OCI-LY7 (cell line): ENCODE data around the gene AMZ1. TPM values are rescaled to one million over a fixed set of nuclear protein-coding genes. Genes with fewer than 3 reads are reported as not detected.
"Not testable (repeated sequence)": the region's sequence is repeated elsewhere in the genome, so short reads cannot be mapped to it uniquely, and the experiment has no call there.

Source experiments
- BruUV-seq: library from RNA; stranded (reverse); fragments of 400-500 nt; replicated peaks from 2 replicates; lab custom pipeline; 2021; lab: Mats Ljungman, UMichigan
- CTCF ChIA-PET: fragments of 300-600 bp; sonication (Branson Sonifier 250); formaldehyde crosslinking; loops from one replicate; lab custom pipeline; 2022; ENCODE audit warnings: antibody characterized with exemption; ENCODE audit not compliant: unreplicated experiment; lab: Charles Lee
- POLR2A ChIA-PET: fragments of 300-600 bp; sonication (Branson Sonifier 250); formaldehyde crosslinking; loops from one replicate; lab custom pipeline; 2022; ENCODE audit warnings: antibody characterized with exemption; lab: Charles Lee
- DNase-seq: peaks from one replicate; pipeline ENCODE4 v3.0.0-alpha.2; 2015; ENCODE audit warnings: low spot score
- H2AFZ ChIP-seq: fragments of 200-600 bp; sonication (generic), shearing (Covaris generic); 2 replicates; pipeline ENCODE4 v1.6.1; 2014; ENCODE audit warnings: mild to moderate bottlenecking, antibody characterized with exemption, low read length, moderate library complexity
- H3K27ac ChIP-seq: fragments of 200-600 bp; sonication (generic); 2 replicates; pipeline ENCODE4 v1.5.1; 2014; ENCODE audit warnings: mixed run types, low read depth, mild to moderate bottlenecking, moderate library complexity, low read length, inconsistent platforms; ENCODE audit not compliant: poor library complexity, severe bottlenecking
- H3K36me3 ChIP-seq: fragments of 200-600 bp; sonication (generic); 2 replicates; pipeline ENCODE4 v1.6.1; 2014; ENCODE audit warnings: mild to moderate bottlenecking, antibody characterized with exemption, low read length, moderate library complexity, mixed read lengths; ENCODE audit not compliant: insufficient read depth
- H3K4me1 ChIP-seq: fragments of 200-600 bp; sonication (generic); 2 replicates; pipeline ENCODE4 v1.5.1; 2014; ENCODE audit warnings: mild to moderate bottlenecking, low read length; ENCODE audit not compliant: insufficient read depth, poor library complexity, severe bottlenecking
- H3K4me2 ChIP-seq: fragments of 200-600 bp; sonication (generic); 2 replicates; pipeline ENCODE4 v1.6.1; 2014; ENCODE audit warnings: mild to moderate bottlenecking, low read length
- H3K4me3 ChIP-seq: fragments of 200-600 bp; sonication (generic); 2 replicates; pipeline ENCODE4 v1.5.1; 2014; ENCODE audit warnings: mild to moderate bottlenecking, low read depth, low read length; ENCODE audit not compliant: poor library complexity, severe bottlenecking
- H3K79me2 ChIP-seq: fragments of 200-600 bp; sonication (generic); 2 replicates; pipeline ENCODE4 v1.6.1; 2016; ENCODE audit warnings: low read depth, mild to moderate bottlenecking, low read length, moderate library complexity, mixed read lengths; ENCODE audit not compliant: insufficient read depth
- H3K9me2 ChIP-seq: fragments of 200-600 bp; sonication (generic); 2 replicates; pipeline ENCODE4 v1.6.1; 2016; ENCODE audit warnings: mild to moderate bottlenecking, low read length, mixed read lengths; ENCODE audit not compliant: insufficient read depth
- H3K9me3 ChIP-seq: fragments of 200-600 bp; sonication (generic); 2 replicates; pipeline ENCODE4 v1.6.1; 2014; ENCODE audit warnings: mild to moderate bottlenecking, mixed run types, low read length, mixed read lengths
- H4K20me1 ChIP-seq: fragments of 200-600 bp; sonication (generic); 2 replicates; pipeline ENCODE4 v1.6.1; 2014; ENCODE audit warnings: mild to moderate bottlenecking, antibody characterized with exemption, low read length, moderate library complexity, mixed read lengths; ENCODE audit not compliant: insufficient read depth
- CTCF ChIP-seq: fragments of 200-600 bp; sonication (generic); conservative IDR thresholded peaks from 2 replicates; pipeline ENCODE4 v1.5.1; 2014; ENCODE audit warnings: mild to moderate bottlenecking, antibody characterized with exemption, low read length, moderate library complexity, mixed read lengths
- EZH2phosphoT487 ChIP-seq: fragments of 200-600 bp; sonication (generic); IDR thresholded peaks from 2 replicates; pipeline ENCODE4 v1.6.1; 2018; ENCODE audit warnings: low read depth, borderline replicate concordance, mild to moderate bottlenecking, mixed run types, antibody characterized with exemption, low read length, moderate library complexity, mixed read lengths
- intact Hi-C: fragments of 100-400 bp; cut with micrococcal nuclease; formaldehyde crosslinking; loops from one replicate; pipeline ENCODE4 v1.10.0; 2022; ENCODE audit not compliant: unreplicated experiment
- total RNA-seq, 2 experiments: library from RNA; depleted of rRNA in 1 of 2; stranded (reverse); fragments of >200 nt in 1 of 2; shearing (Covaris generic) in 1 of 2; gene quantifications; 2 replicates each; pipeline ENCODE4 v1.2.3, GENCODE V29; 2014 to 2022

Gene AMZ1
- total RNA-seq, 2 experiments from 2014 or later = 1.4 to 2.7 TPM

- Histone ChIP-seq H3K36me3 (no peaks in the 10 kb centered on the region), H3K79me2 (no peaks in the 10 kb centered on the region), H3K4me2 (no peak overlapping the region), H3K9me2 (no peaks in the 10 kb centered on the region), H3K27ac (no peak overlapping the region), H3K4me3 (no peak overlapping the region), H3K9me3 (no peaks in the 10 kb centered on the region), H4K20me1 (no peaks in the 10 kb centered on the region), H3K4me1 (no peaks in the 10 kb centered on the region), H2AFZ (no peak overlapping the region)
- ChIA-PET CTCF (no interaction called here), POLR2A (no interaction called here)
- intact Hi-C loops = no loop called here
- no peak for DNase-seq
- TF ChIP-seq CTCF = no peak
- TF ChIP-seq EZH2phosphoT487 = no peak
- no TSS peak for BruUV-seq
Observed at GRCh38 chr7:2673934-2674333, 14.1 kb upstream of the AMZ1 start.

- Histone ChIP-seq H3K4me2 (no peak overlapping the region), H3K9me3 (no peaks in the 10 kb centered on the region), H2AFZ (no peak overlapping the region), H3K27ac (no peak overlapping the region), H4K20me1 (no peaks in the 10 kb centered on the region), H3K4me3 (no peak overlapping the region), H3K36me3 (no peaks in the 10 kb centered on the region), H3K4me1 (no peaks in the 10 kb centered on the region), H3K79me2 (no peaks in the 10 kb centered on the region), H3K9me2 (no peaks in the 10 kb centered on the region)
- ChIA-PET POLR2A (no interaction called here), CTCF (no interaction called here)
- TF ChIP-seq EZH2phosphoT487 (no peak), CTCF (no peak)
- no peak for DNase-seq
- intact Hi-C loops = no loop called here
- BruUV-seq = no TSS peak
Observed at GRCh38 chr7:2675256-2675764, 12.7 kb upstream of the AMZ1 start.

GRCh38 chr7:2676576-2676975 lies 11.4 kb upstream of the AMZ1 start:
- intact Hi-C loops, CTCF ChIA-PET, DNase-seq, H3K9me3 ChIP-seq, H2AFZ ChIP-seq, H3K9me2 ChIP-seq, H3K36me3 ChIP-seq, H3K4me3 ChIP-seq, H3K27ac ChIP-seq, H4K20me1 ChIP-seq, H3K4me1 ChIP-seq, H3K4me2 ChIP-seq, BruUV-seq, H3K79me2 ChIP-seq, POLR2A ChIA-PET: not testable (repeated sequence)

- H3K4me3 ChIP-seq, H3K79me2 ChIP-seq, DNase-seq, BruUV-seq, H2AFZ ChIP-seq, CTCF ChIA-PET, H4K20me1 ChIP-seq, H3K4me1 ChIP-seq, H3K27ac ChIP-seq, H3K9me3 ChIP-seq, intact Hi-C loops, H3K4me2 ChIP-seq, H3K36me3 ChIP-seq, H3K9me2 ChIP-seq: not testable (repeated sequence)
- POLR2A ChIA-PET = interaction anchor here (0.6 kb wide), 1 partner anchor 126 kb away, joined by 3 read pairs; no protein-coding TSS in a partner anchor
Observed at GRCh38 chr7:2678454-2678853, 9.5 kb upstream of the AMZ1 start.
